SU-DHL-6 (cell line): Measurements from ENCODE around the gene SIX3.

Experiments used
- EZH2phosphoT487 ChIP-seq: fragments of 200-600 bp; sonication (generic), shearing (Covaris generic); conservative IDR thresholded peaks from 2 replicates; pipeline ENCODE4 v1.6.1; 2018; ENCODE audit warnings: mild to moderate bottlenecking, antibody characterized with exemption, low read length, moderate library complexity, mixed read lengths
- TF ChIP-seq, protein P1 (sequence below): fragments of 200-600 bp; sonication (generic); IDR thresholded peaks from one replicate; pipeline ENCODE4 v1.5.1; 2017; ENCODE audit warnings: antibody characterized with exemption, mild to moderate bottlenecking, low read length, moderate library complexity; ENCODE audit not compliant: insufficient read depth, poor library complexity, severe bottlenecking

DNA sequence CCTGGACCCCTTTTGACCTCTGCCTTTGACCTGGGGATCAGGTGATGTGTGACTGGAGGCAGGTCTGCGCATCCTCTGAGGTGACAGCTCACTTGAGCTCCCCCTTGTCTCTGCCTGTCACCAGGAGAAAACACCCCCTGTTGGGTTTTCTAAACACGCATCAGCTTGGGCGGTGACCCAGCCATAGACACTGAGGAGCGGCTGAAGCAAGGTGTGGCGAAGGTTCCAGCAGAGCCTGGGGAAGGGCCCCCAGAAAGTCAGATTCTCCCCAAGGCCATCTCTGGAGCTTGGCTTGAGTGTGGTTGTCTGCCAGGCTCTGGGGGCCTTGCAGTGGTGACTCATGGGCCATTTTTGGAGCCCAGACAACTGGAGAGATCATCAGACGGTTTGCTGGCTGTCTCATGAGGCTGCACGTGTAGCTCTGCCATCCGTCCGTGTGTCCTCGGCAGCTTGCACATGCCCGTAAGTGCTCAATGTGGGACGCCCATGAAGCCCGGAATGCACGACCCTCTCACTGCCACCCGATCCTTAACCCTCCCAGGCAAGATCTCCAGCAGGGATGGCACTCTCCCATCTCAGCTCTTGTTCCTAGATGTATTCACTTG, 29.4 kb downstream of the SIX3 start:
- TF ChIP-seq, protein P1, sequence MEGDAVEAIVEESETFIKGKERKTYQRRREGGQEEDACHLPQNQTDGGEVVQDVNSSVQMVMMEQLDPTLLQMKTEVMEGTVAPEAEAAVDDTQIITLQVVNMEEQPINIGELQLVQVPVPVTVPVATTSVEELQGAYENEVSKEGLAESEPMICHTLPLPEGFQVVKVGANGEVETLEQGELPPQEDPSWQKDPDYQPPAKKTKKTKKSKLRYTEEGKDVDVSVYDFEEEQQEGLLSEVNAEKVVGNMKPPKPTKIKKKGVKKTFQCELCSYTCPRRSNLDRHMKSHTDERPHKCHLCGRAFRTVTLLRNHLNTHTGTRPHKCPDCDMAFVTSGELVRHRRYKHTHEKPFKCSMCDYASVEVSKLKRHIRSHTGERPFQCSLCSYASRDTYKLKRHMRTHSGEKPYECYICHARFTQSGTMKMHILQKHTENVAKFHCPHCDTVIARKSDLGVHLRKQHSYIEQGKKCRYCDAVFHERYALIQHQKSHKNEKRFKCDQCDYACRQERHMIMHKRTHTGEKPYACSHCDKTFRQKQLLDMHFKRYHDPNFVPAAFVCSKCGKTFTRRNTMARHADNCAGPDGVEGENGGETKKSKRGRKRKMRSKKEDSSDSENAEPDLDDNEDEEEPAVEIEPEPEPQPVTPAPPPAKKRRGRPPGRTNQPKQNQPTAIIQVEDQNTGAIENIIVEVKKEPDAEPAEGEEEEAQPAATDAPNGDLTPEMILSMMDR: no peak
- no peak for TF ChIP-seq EZH2phosphoT487
